ENCODE data around the gene PTPN14.
A peak's percentile ranks its signal among the peaks of the same experiment; 100 is the strongest.

The PTPN14 gene

GRCh38 chr1:214444182-214444939 lies 107.0 kb downstream of the PTPN14 start:
- no peak for TF ChIP-seq CTCF (conservative IDR thresholded peaks at IDR 0.05; ENCODE audit: low read length)
- no peak for DNase-seq (ENCODE audit: low read depth)
- H3K4me3 ChIP-seq (ENCODE audit: low read length): no peak overlapping the region

- DNase-seq (ENCODE audit: low read depth): peak; percentile 72
- no peak for TF ChIP-seq CTCF (conservative IDR thresholded peaks at IDR 0.05; ENCODE audit: low read length)
- no peak overlapping the region for H3K4me3 ChIP-seq (ENCODE audit: low read length)
Observed at GRCh38 chr1:214441119-214441518, 110.3 kb downstream of the PTPN14 start.

GRCh38 chr1:214440219-214440965 lies 111.0 kb downstream of the PTPN14 start:
- TF ChIP-seq CTCF (conservative IDR thresholded peaks at IDR 0.05; ENCODE audit: low read length): no peak
- DNase-seq (ENCODE audit: low read depth): no peak
- no peak overlapping the region for H3K4me3 ChIP-seq (ENCODE audit: low read length)

- TF ChIP-seq CTCF (conservative IDR thresholded peaks at IDR 0.05; ENCODE audit: low read length): no peak
- peak; percentile 78 for DNase-seq (ENCODE audit: low read depth)
- no peak overlapping the region for H3K4me3 ChIP-seq (ENCODE audit: low read length)
Observed at GRCh38 chr1:214439352-214440119, 111.9 kb downstream of the PTPN14 start.

GRCh38 chr1:214438530-214438929 lies 112.9 kb downstream of the PTPN14 start:
- no peak for DNase-seq (ENCODE audit: low read depth)
- H3K4me3 ChIP-seq (ENCODE audit: low read length): no peak overlapping the region
- no peak for TF ChIP-seq CTCF (conservative IDR thresholded peaks at IDR 0.05; ENCODE audit: low read length)

GRCh38 chr1:214438075-214438474 lies 113.3 kb downstream of the PTPN14 start:
- H3K4me3 ChIP-seq (ENCODE audit: low read length): no peak overlapping the region
- DNase-seq (ENCODE audit: low read depth): no peak
- no peak for TF ChIP-seq CTCF (conservative IDR thresholded peaks at IDR 0.05; ENCODE audit: low read length)
